Glutamatergic neuron (in vitro differentiated cells): ENCODE results near the gene TP63. TPM values are rescaled to one million over a fixed set of nuclear protein-coding genes. Genes with fewer than 3 reads are reported as not detected.
"Not testable (repeated sequence)": the region's sequence is repeated elsewhere in the genome, so short reads cannot be mapped to it uniquely, and the experiment has no call there.

Source experiments
- DNase-seq: peaks from one replicate; pipeline ENCODE4 v3.0.0; 2022
- H3K27ac Mint-ChIP-seq: one replicate; pipeline ENCODE4 v1.8.0; 2020; ENCODE audit warnings: mild to moderate bottlenecking, mixed read lengths, inconsistent platforms; ENCODE audit not compliant: unreplicated experiment
- H3K27me3 Mint-ChIP-seq: one replicate; pipeline ENCODE4 v1.8.0; 2020; ENCODE audit warnings: mild to moderate bottlenecking, moderate library complexity, mixed read lengths, inconsistent platforms; ENCODE audit not compliant: unreplicated experiment
- H3K36me3 Mint-ChIP-seq: one replicate; pipeline ENCODE4 v1.8.0; 2020; ENCODE audit warnings: mild to moderate bottlenecking, mixed read lengths, inconsistent platforms; ENCODE audit not compliant: unreplicated experiment
- H3K4me1 Mint-ChIP-seq: one replicate; pipeline ENCODE4 v1.8.0; 2020; ENCODE audit warnings: mild to moderate bottlenecking, low read depth, mixed read lengths, inconsistent platforms; ENCODE audit not compliant: unreplicated experiment
- H3K4me3 Mint-ChIP-seq: one replicate; pipeline ENCODE4 v1.8.0; 2020; ENCODE audit warnings: mild to moderate bottlenecking, mixed read lengths, inconsistent platforms; ENCODE audit not compliant: unreplicated experiment
- H3K9me3 Mint-ChIP-seq: one replicate; pipeline ENCODE4 v1.8.0; 2020; ENCODE audit warnings: mild to moderate bottlenecking, moderate library complexity, mixed read lengths, inconsistent platforms; ENCODE audit not compliant: unreplicated experiment
- total RNA-seq: library from RNA; stranded (reverse); fragmentation: NEBNext Ultra II Directional; extraction: Animal tissue kit (Norgen Biotek cat#: 25700); gene quantifications from one replicate; pipeline ENCODE4 v1.2.1, GENCODE V29; 2021; ENCODE audit not compliant: unreplicated experiment
- TF ChIP-seq, protein P1 (sequence below): fragments of 200-600 bp; sonication (generic); IDR thresholded peaks from one replicate; pipeline ENCODE4 v1.5.0; 2021; ENCODE audit not compliant: partially characterized antibody, unreplicated experiment

Gene TP63
- total RNA-seq, 1 donor from 2014 or later, result not detected

DNA sequence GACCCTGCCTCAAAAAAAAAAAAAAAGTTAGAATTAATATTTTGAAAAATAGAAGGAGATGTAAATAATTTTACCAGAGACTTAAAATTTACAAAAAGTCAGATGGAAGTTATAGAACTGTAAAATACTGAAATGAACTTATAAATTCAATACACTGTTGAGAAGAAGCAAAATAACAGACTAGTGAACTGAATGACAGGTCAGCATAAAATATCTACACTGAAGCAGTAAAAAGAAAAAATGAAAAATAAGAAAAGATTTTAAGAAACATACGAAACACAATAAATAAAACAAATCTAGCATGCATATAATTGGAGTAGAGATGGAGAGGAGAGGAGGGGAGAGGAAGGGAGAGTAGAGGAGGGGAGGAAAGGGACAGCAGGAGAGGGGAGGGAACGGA, 33.3 kb upstream of the TP63 start:
- no peaks in the 10 kb centered on the region for H3K9me3 Mint-ChIP-seq
- no peak for DNase-seq
- H3K4me3 Mint-ChIP-seq, result no peak overlapping the region
- H3K27me3 Mint-ChIP-seq, result no peaks in the 10 kb centered on the region
- TF ChIP-seq, protein P1, sequence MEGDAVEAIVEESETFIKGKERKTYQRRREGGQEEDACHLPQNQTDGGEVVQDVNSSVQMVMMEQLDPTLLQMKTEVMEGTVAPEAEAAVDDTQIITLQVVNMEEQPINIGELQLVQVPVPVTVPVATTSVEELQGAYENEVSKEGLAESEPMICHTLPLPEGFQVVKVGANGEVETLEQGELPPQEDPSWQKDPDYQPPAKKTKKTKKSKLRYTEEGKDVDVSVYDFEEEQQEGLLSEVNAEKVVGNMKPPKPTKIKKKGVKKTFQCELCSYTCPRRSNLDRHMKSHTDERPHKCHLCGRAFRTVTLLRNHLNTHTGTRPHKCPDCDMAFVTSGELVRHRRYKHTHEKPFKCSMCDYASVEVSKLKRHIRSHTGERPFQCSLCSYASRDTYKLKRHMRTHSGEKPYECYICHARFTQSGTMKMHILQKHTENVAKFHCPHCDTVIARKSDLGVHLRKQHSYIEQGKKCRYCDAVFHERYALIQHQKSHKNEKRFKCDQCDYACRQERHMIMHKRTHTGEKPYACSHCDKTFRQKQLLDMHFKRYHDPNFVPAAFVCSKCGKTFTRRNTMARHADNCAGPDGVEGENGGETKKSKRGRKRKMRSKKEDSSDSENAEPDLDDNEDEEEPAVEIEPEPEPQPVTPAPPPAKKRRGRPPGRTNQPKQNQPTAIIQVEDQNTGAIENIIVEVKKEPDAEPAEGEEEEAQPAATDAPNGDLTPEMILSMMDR, result no peak
- H3K36me3 Mint-ChIP-seq, result no peaks in the 10 kb centered on the region
- H3K4me1 Mint-ChIP-seq, result no peaks in the 10 kb centered on the region
- H3K27ac Mint-ChIP-seq, result no peak overlapping the region

DNA sequence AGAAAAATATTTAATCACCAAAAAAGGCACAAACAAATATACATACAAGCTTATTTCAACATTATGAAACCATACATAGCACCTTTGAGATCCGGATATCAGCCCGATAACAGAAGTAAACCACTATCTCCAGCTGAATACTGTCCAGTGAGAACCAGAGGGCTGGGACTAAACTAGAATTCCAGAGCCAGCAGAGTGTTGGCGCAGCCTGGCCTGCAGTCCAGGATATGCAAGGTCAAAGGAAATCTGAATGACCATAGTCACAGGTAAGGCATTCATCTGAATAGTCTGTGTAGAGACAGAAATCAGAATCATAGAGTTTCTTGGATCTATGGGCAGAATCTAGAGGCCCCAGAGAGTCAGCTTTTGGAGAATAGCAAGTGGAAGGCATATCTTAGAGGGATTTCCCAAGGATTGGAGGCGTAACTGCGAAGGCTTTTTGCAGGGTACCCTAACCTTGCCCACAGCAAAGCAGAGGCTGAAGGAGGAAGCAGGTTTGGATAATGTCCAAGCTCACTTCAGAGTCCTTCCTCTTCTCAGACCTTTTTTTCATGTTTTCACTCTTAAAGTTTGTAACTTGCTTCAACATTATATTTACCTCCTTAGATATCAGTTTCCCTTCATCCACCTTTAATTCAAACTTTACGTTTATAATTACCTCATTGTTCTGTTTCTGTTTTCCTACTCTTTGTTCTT, 32.5 kb upstream of the TP63 start:
- Mint-ChIP-seq H3K36me3 (no peaks in the 10 kb centered on the region), H3K4me1 (no peaks in the 10 kb centered on the region), H3K27me3 (no peaks in the 10 kb centered on the region), H3K9me3 (no peaks in the 10 kb centered on the region), H3K27ac (no peak overlapping the region), H3K4me3 (no peak overlapping the region)
- no peak for DNase-seq
- TF ChIP-seq, protein P1, result no peak

DNA sequence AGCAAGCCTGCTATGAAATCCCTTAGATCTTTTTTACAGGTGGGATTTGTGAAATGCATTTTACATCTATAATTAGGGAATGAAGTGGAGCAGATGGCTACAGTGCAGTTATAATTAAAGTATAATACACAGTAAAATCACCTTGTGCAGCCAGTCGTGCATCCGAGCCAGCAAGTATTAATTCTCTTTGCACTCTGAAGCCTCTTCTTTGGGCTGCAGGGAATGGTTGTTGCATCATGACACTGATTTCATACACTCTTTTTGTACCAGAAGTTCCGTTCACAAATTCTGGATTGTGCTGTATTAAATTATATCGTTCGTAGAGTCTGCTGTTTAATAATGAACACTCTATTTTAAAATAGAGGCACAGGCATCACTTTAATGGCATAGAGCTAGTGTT, 28.7 kb upstream of the TP63 start:
- Mint-ChIP-seq H3K9me3 (no peaks in the 10 kb centered on the region), H3K27ac (no peak overlapping the region), H3K4me3 (no peak overlapping the region), H3K27me3 (no peaks in the 10 kb centered on the region), H3K4me1 (no peaks in the 10 kb centered on the region), H3K36me3 (no peaks in the 10 kb centered on the region)
- TF ChIP-seq, protein P1, result no peak
- DNase-seq, result no peak

DNA sequence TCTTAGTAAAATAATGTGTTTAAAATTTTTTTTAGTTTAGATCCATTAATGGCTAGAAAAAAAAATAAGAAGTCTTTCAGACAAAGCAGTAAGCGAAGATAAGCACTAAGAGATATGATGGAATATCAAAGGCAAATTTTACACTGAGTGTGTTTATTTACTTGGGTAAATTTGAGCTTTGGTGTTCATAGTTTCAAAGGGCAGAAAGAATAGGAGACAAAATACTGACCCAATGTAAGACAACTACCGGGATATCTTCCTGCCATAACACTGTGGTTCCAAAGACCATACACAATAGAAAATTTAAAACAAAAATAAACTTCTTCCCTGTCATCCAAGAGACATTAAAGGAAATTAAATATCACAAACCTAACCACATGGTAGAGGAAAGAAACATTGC, 25.5 kb upstream of the TP63 start:
- Mint-ChIP-seq H3K36me3 (no peaks in the 10 kb centered on the region), H3K27me3 (no peaks in the 10 kb centered on the region), H3K27ac (no peak overlapping the region), H3K4me1 (no peaks in the 10 kb centered on the region), H3K4me3 (no peak overlapping the region), H3K9me3 (peaks cover 3% of the 10 kb centered on the region)
- DNase-seq, result no peak
- TF ChIP-seq, protein P1, result no peak

DNA sequence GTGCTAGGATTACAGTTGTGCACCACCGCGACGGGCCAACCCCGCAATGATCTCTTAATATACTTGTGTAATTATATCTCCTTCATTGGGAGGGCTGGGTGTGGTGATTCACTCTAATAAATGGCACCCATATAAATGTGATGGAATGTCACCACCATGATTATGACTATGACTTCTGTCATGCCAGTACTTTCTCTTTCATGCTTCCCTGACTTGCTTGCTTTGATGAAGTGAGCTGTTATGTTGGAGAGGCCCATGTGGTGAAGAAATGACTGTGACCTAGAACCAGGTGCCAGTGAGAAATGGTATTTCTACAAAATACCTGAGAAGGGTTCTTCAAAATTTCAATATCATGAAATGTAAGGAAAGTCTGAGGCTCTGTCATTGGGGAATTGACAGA, 24.4 kb upstream of the TP63 start:
- Mint-ChIP-seq H3K36me3 (no peaks in the 10 kb centered on the region), H3K27ac (no peak overlapping the region), H3K4me3 (no peak overlapping the region), H3K27me3 (no peaks in the 10 kb centered on the region), H3K9me3 (peaks cover 3% of the 10 kb centered on the region), H3K4me1 (no peaks in the 10 kb centered on the region)
- TF ChIP-seq, protein P1, result no peak
- DNase-seq, result no peak

DNA sequence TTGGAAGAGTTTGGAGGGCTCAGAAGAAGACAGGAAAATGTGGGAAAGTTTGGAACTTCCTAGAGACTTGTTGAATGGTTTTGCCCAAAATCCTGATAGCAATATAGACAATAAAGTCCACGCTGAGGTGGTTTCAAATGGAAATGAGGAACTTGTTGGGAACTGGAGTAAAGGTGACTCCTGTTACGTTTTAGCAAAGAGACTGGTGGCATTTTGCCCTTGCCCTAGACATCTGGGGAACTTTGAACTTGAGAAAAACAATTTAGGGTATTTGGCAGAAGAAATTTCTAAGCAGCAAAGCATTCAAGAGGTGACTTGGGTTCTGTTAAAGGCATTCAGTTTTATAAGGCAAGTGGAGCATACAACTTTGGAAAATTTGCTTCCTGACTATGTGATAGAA, 18.5 kb upstream of the TP63 start:
- DNase-seq, H3K4me1 Mint-ChIP-seq, H3K9me3 Mint-ChIP-seq, H3K36me3 Mint-ChIP-seq, H3K4me3 Mint-ChIP-seq, H3K27ac Mint-ChIP-seq, H3K27me3 Mint-ChIP-seq: not testable (repeated sequence)
